H9 (cell line): ENCODE data around the gene SCRG1. TPM values are rescaled to one million over a fixed set of nuclear protein-coding genes. Genes with fewer than 3 reads are reported as not detected.

Experiments
- DNase-seq: peaks from one replicate; pipeline ENCODE4 v3.0.0-alpha.2; 2017
- H2AFZ ChIP-seq: one replicate; pipeline ENCODE4 v1.6.1; 2013; ENCODE audit warnings: mild to moderate bottlenecking, low read length, control low read depth, moderate library complexity
- H2AK5ac ChIP-seq: 2 replicates; pipeline ENCODE4 v1.6.1; 2013; ENCODE audit warnings: low read length, control low read depth, mixed read lengths; ENCODE audit not compliant: insufficient read length
- H2BK120ac ChIP-seq: one replicate; pipeline ENCODE4 v1.6.1; 2013; ENCODE audit warnings: low read depth, mild to moderate bottlenecking, low read length, control low read depth, inconsistent platforms; ENCODE audit not compliant: poor library complexity, severe bottlenecking
- H2BK12ac ChIP-seq: 2 replicates; pipeline ENCODE4 v1.6.1; 2013; ENCODE audit warnings: low read length, control low read depth, mixed read lengths, low read depth; ENCODE audit not compliant: insufficient read length
- H2BK15ac ChIP-seq: 2 replicates; pipeline ENCODE4 v1.6.1; 2013; ENCODE audit warnings: low read depth, low read length, control low read depth
- H2BK20ac ChIP-seq: one replicate; pipeline ENCODE4 v1.6.1; 2013; ENCODE audit warnings: low read depth, mild to moderate bottlenecking, low read length, control low read depth, inconsistent platforms; ENCODE audit not compliant: poor library complexity, severe bottlenecking
- H2BK5ac ChIP-seq: 2 replicates; pipeline ENCODE4 v1.6.1; 2013; ENCODE audit warnings: low read length, control low read depth, mixed read lengths; ENCODE audit not compliant: insufficient read length
- H3K14ac ChIP-seq: 2 replicates; pipeline ENCODE4 v1.6.1; 2013; ENCODE audit warnings: low read length, control low read depth; ENCODE audit not compliant: insufficient read depth
- H3K18ac ChIP-seq: 2 replicates; pipeline ENCODE4 v1.6.1; 2013; ENCODE audit warnings: low read depth, mild to moderate bottlenecking, mixed read lengths, low read length, control low read depth; ENCODE audit not compliant: insufficient read length
- H3K23ac ChIP-seq: 2 replicates; pipeline ENCODE4 v1.6.1; 2013; ENCODE audit warnings: low read length, control low read depth, mixed read lengths, low read depth; ENCODE audit not compliant: insufficient read length
- H3K23me2 ChIP-seq: 2 replicates; pipeline ENCODE4 v1.6.1; 2013; ENCODE audit warnings: low read depth, mild to moderate bottlenecking, mixed read lengths, low read length, control low read depth; ENCODE audit not compliant: insufficient read length, poor library complexity, severe bottlenecking
- H3K27ac ChIP-seq: 2 replicates; pipeline ENCODE4 v1.5.1; 2013; ENCODE audit warnings: low read length, control low read depth, mixed read lengths, low read depth; ENCODE audit not compliant: insufficient read length
- H3K27me3 ChIP-seq: 2 replicates; pipeline ENCODE4 v1.6.1; 2013; ENCODE audit warnings: low read length, control low read depth, inconsistent platforms; ENCODE audit not compliant: insufficient read depth
- H3K4ac ChIP-seq: 2 replicates; pipeline ENCODE4 v1.6.1; 2013; ENCODE audit warnings: low read depth, mild to moderate bottlenecking, control low read depth, inconsistent platforms, low read length, moderate library complexity
- H3K4me1 ChIP-seq: 2 replicates; pipeline ENCODE4 v1.6.1; 2013; ENCODE audit warnings: low read length, control low read depth, inconsistent platforms; ENCODE audit not compliant: insufficient read depth
- H3K4me2 ChIP-seq: 2 replicates; pipeline ENCODE4 v1.6.1; 2013; ENCODE audit warnings: low read length, control low read depth, mixed read lengths; ENCODE audit not compliant: insufficient read length, insufficient read depth
- H3K56ac ChIP-seq: 2 replicates; pipeline ENCODE4 v1.6.1; 2013; ENCODE audit warnings: low read depth, mild to moderate bottlenecking, mixed read lengths, low read length, control low read depth; ENCODE audit not compliant: insufficient read length
- H3K79me1 ChIP-seq: 2 replicates; pipeline ENCODE4 v1.6.1; 2013; ENCODE audit warnings: low read depth, mild to moderate bottlenecking, moderate library complexity, low read length, control low read depth, inconsistent platforms; ENCODE audit not compliant: insufficient read depth, poor library complexity, severe bottlenecking
- H3K79me2 ChIP-seq: 2 replicates; pipeline ENCODE4 v1.6.1; 2013; ENCODE audit warnings: low read length, control low read depth, inconsistent platforms; ENCODE audit not compliant: insufficient read depth
- H3K9ac ChIP-seq: 2 replicates; pipeline ENCODE4 v1.6.1; 2013; ENCODE audit warnings: low read length, control low read depth, mixed read lengths; ENCODE audit not compliant: insufficient read length; ENCODE audit errors: extremely low read depth
- H3K9me3 ChIP-seq: one replicate; pipeline ENCODE4 v1.6.1; 2013; ENCODE audit warnings: low read depth, low read length, inconsistent platforms; ENCODE audit not compliant: control insufficient read depth
- H3T11ph ChIP-seq: one replicate; pipeline ENCODE4 v1.6.1; 2013; ENCODE audit warnings: mild to moderate bottlenecking, low read length, control low read depth, inconsistent platforms
- H4K20me1 ChIP-seq: one replicate; pipeline ENCODE4 v1.6.1; 2013; ENCODE audit not compliant: control insufficient read depth, insufficient read length, insufficient read depth
- H4K5ac ChIP-seq: 2 replicates; pipeline ENCODE4 v1.6.1; 2013; ENCODE audit warnings: low read depth, mild to moderate bottlenecking, mixed read lengths, low read length, control low read depth; ENCODE audit not compliant: insufficient read length
- H4K8ac ChIP-seq: replicated peaks from 2 replicates; pipeline ENCODE4 v1.6.1; 2013; ENCODE audit warnings: low read length, control low read depth, mixed read lengths, low read depth; ENCODE audit not compliant: insufficient read length
- H4K91ac ChIP-seq: 2 replicates; pipeline ENCODE4 v1.6.1; 2013; ENCODE audit warnings: low read depth, mild to moderate bottlenecking, moderate library complexity, mixed read lengths, low read length, control low read depth; ENCODE audit not compliant: insufficient read length
- H3K27ac Mint-ChIP-seq, 3 experiments: 2 replicates in 2 of 3; 3 replicates in 1 of 3; pipeline ENCODE4 v1.8.0; 2020 to 2021; ENCODE audit warnings: mixed read lengths in 3 of 3, mild to moderate bottlenecking in 1 of 3, moderate library complexity in 1 of 3
- H3K27me3 Mint-ChIP-seq: 2 replicates; pipeline ENCODE4 v1.8.0; 2021; ENCODE audit warnings: low read depth, mild to moderate bottlenecking, moderate library complexity, mixed read lengths
- H3K36me3 Mint-ChIP-seq, 3 experiments: 2 replicates in 2 of 3; 3 replicates in 1 of 3; pipeline ENCODE4 v1.8.0; 2020 to 2021; ENCODE audit warnings: low read depth in 3 of 3, mixed read lengths in 3 of 3; ENCODE audit not compliant: insufficient read depth in 1 of 3
- H3K4me1 Mint-ChIP-seq, 2 experiments: 2 replicates each; pipeline ENCODE4 v1.8.0; 2020; ENCODE audit warnings: mixed read lengths in 2 of 2
- H3K4me3 Mint-ChIP-seq, 2 experiments: 2 replicates in 1 of 2; 3 replicates in 1 of 2; pipeline ENCODE4 v1.8.0; 2020 to 2021; ENCODE audit warnings: mild to moderate bottlenecking in 2 of 2, mixed read lengths in 2 of 2, moderate library complexity in 1 of 2
- H3K9me3 Mint-ChIP-seq, 2 experiments: 2 replicates in 1 of 2; 3 replicates in 1 of 2; pipeline ENCODE4 v1.8.0; 2020; ENCODE audit warnings: mild to moderate bottlenecking in 2 of 2, mixed read lengths in 2 of 2, moderate library complexity in 1 of 2
- CTCF ChIP-seq: fragments of 200-600 bp; sonication (generic); conservative IDR thresholded peaks from 3 replicates; pipeline ENCODE4 v1.8.0; 2021; ENCODE audit warnings: antibody characterized with exemption, mild to moderate bottlenecking
- WGBS: extraction: QIAGEN DNeasy Blood & Tissue Kit; methylation state at CpG from one replicate; pipeline ENCODE4 v1.1.7; 2013; ENCODE audit warnings: missing lambda C conversion rate, low lambda C conversion rate, mixed read lengths; ENCODE audit not compliant: insufficient read length; ENCODE audit errors: extremely low coverage; 5-methylcytosine and 5-hydroxymethylcytosine counted together
- total RNA-seq: library from RNA; stranded (reverse); gene quantifications from 2 replicates; pipeline ENCODE4 v1.2.1, GENCODE V29; 2021

SCRG1 gene
- total RNA-seq, 1 experiment from 2014 or later = not detected

GRCh38 chr4:173405840-173406606 lies 7.1 kb upstream of the SCRG1 start:
- Histone ChIP-seq H3K27me3 (no peaks in the 10 kb centered on the region), H2BK120ac (no peak overlapping the region), H3K56ac (no peak overlapping the region), H4K20me1 (no peaks in the 10 kb centered on the region), H3K9me3 (no peaks in the 10 kb centered on the region), H3K14ac (no peak overlapping the region), H2AK5ac (no peak overlapping the region), H2BK20ac (no peak overlapping the region), H3K23ac (no peak overlapping the region), H3K4me1 (no peaks in the 10 kb centered on the region), H3K9ac (no peak overlapping the region), H3K79me2 (no peaks in the 10 kb centered on the region), H4K8ac (no peak overlapping the region), H4K91ac (no peak overlapping the region), H3T11ph (no peak overlapping the region), H3K4me2 (no peak overlapping the region), H3K79me1 (no peaks in the 10 kb centered on the region), H3K4ac (no peak overlapping the region), H4K5ac (no peak overlapping the region), H3K23me2 (no peaks in the 10 kb centered on the region), H3K27ac (no peak overlapping the region), H2BK5ac (no peak overlapping the region), H3K18ac (no peak overlapping the region), H2BK12ac (no peak overlapping the region), H2AFZ (no peak overlapping the region), H2BK15ac (no peak overlapping the region)
- Mint-ChIP-seq H3K27me3 (no peaks in the 10 kb centered on the region), H3K4me3 (no peak overlapping the region), H3K4me1 (no peaks in the 10 kb centered on the region), H3K36me3 (no peaks in the 10 kb centered on the region), H3K9me3 (no peaks in the 10 kb centered on the region), H3K27ac (no peak overlapping the region)
- no peak for TF ChIP-seq CTCF
- DNase-seq = no peak
- WGBS = no CpG with 5 or more reads among the region's 4 CpGs
